Measurements from ENCODE around the gene RERE.

- TF ChIP-seq POLR2A (IDR thresholded peaks at IDR 0.05) (no peak), CTCF (IDR thresholded peaks at IDR 0.05) (no peak), EP300 (IDR thresholded peaks at IDR 0.05) (no peak)
These were observed 101.2 kb downstream of the RERE start for GRCh38 chr1:8716238-8716637.
